H9 (cell line): ENCODE data around the gene AP3D1. TPM values are rescaled to one million over a fixed set of nuclear protein-coding genes. Genes with fewer than 3 reads are reported as not detected.

Experiments used
- DNase-seq: peaks from one replicate; pipeline ENCODE4 v3.0.0-alpha.2; 2017
- H2AFZ ChIP-seq: one replicate; pipeline ENCODE4 v1.6.1; 2013; ENCODE audit warnings: mild to moderate bottlenecking, low read length, control low read depth, moderate library complexity
- H2AK5ac ChIP-seq: 2 replicates; pipeline ENCODE4 v1.6.1; 2013; ENCODE audit warnings: low read length, control low read depth, mixed read lengths; ENCODE audit not compliant: insufficient read length
- H2BK120ac ChIP-seq: one replicate; pipeline ENCODE4 v1.6.1; 2013; ENCODE audit warnings: low read depth, mild to moderate bottlenecking, low read length, control low read depth, inconsistent platforms; ENCODE audit not compliant: poor library complexity, severe bottlenecking
- H2BK12ac ChIP-seq: 2 replicates; pipeline ENCODE4 v1.6.1; 2013; ENCODE audit warnings: low read length, control low read depth, mixed read lengths, low read depth; ENCODE audit not compliant: insufficient read length
- H2BK15ac ChIP-seq: 2 replicates; pipeline ENCODE4 v1.6.1; 2013; ENCODE audit warnings: low read depth, low read length, control low read depth
- H2BK20ac ChIP-seq: one replicate; pipeline ENCODE4 v1.6.1; 2013; ENCODE audit warnings: low read depth, mild to moderate bottlenecking, low read length, control low read depth, inconsistent platforms; ENCODE audit not compliant: poor library complexity, severe bottlenecking
- H2BK5ac ChIP-seq: 2 replicates; pipeline ENCODE4 v1.6.1; 2013; ENCODE audit warnings: low read length, control low read depth, mixed read lengths; ENCODE audit not compliant: insufficient read length
- H3K14ac ChIP-seq: 2 replicates; pipeline ENCODE4 v1.6.1; 2013; ENCODE audit warnings: low read length, control low read depth; ENCODE audit not compliant: insufficient read depth
- H3K18ac ChIP-seq: 2 replicates; pipeline ENCODE4 v1.6.1; 2013; ENCODE audit warnings: low read depth, mild to moderate bottlenecking, mixed read lengths, low read length, control low read depth; ENCODE audit not compliant: insufficient read length
- H3K23ac ChIP-seq: 2 replicates; pipeline ENCODE4 v1.6.1; 2013; ENCODE audit warnings: low read length, control low read depth, mixed read lengths, low read depth; ENCODE audit not compliant: insufficient read length
- H3K23me2 ChIP-seq: 2 replicates; pipeline ENCODE4 v1.6.1; 2013; ENCODE audit warnings: low read depth, mild to moderate bottlenecking, mixed read lengths, low read length, control low read depth; ENCODE audit not compliant: insufficient read length, poor library complexity, severe bottlenecking
- H3K27ac ChIP-seq: 2 replicates; pipeline ENCODE4 v1.5.1; 2013; ENCODE audit warnings: low read length, control low read depth, mixed read lengths, low read depth; ENCODE audit not compliant: insufficient read length
- H3K27me3 ChIP-seq: 2 replicates; pipeline ENCODE4 v1.6.1; 2013; ENCODE audit warnings: low read length, control low read depth, inconsistent platforms; ENCODE audit not compliant: insufficient read depth
- H3K4ac ChIP-seq: 2 replicates; pipeline ENCODE4 v1.6.1; 2013; ENCODE audit warnings: low read depth, mild to moderate bottlenecking, control low read depth, inconsistent platforms, low read length, moderate library complexity
- H3K4me1 ChIP-seq: 2 replicates; pipeline ENCODE4 v1.6.1; 2013; ENCODE audit warnings: low read length, control low read depth, inconsistent platforms; ENCODE audit not compliant: insufficient read depth
- H3K4me2 ChIP-seq: 2 replicates; pipeline ENCODE4 v1.6.1; 2013; ENCODE audit warnings: low read length, control low read depth, mixed read lengths; ENCODE audit not compliant: insufficient read length, insufficient read depth
- H3K56ac ChIP-seq: 2 replicates; pipeline ENCODE4 v1.6.1; 2013; ENCODE audit warnings: low read depth, mild to moderate bottlenecking, mixed read lengths, low read length, control low read depth; ENCODE audit not compliant: insufficient read length
- H3K79me1 ChIP-seq: 2 replicates; pipeline ENCODE4 v1.6.1; 2013; ENCODE audit warnings: low read depth, mild to moderate bottlenecking, moderate library complexity, low read length, control low read depth, inconsistent platforms; ENCODE audit not compliant: insufficient read depth, poor library complexity, severe bottlenecking
- H3K79me2 ChIP-seq: 2 replicates; pipeline ENCODE4 v1.6.1; 2013; ENCODE audit warnings: low read length, control low read depth, inconsistent platforms; ENCODE audit not compliant: insufficient read depth
- H3K9ac ChIP-seq: 2 replicates; pipeline ENCODE4 v1.6.1; 2013; ENCODE audit warnings: low read length, control low read depth, mixed read lengths; ENCODE audit not compliant: insufficient read length; ENCODE audit errors: extremely low read depth
- H3K9me3 ChIP-seq: one replicate; pipeline ENCODE4 v1.6.1; 2013; ENCODE audit warnings: low read depth, low read length, inconsistent platforms; ENCODE audit not compliant: control insufficient read depth
- H3T11ph ChIP-seq: one replicate; pipeline ENCODE4 v1.6.1; 2013; ENCODE audit warnings: mild to moderate bottlenecking, low read length, control low read depth, inconsistent platforms
- H4K20me1 ChIP-seq: one replicate; pipeline ENCODE4 v1.6.1; 2013; ENCODE audit not compliant: control insufficient read depth, insufficient read length, insufficient read depth
- H4K5ac ChIP-seq: 2 replicates; pipeline ENCODE4 v1.6.1; 2013; ENCODE audit warnings: low read depth, mild to moderate bottlenecking, mixed read lengths, low read length, control low read depth; ENCODE audit not compliant: insufficient read length
- H4K8ac ChIP-seq: replicated peaks from 2 replicates; pipeline ENCODE4 v1.6.1; 2013; ENCODE audit warnings: low read length, control low read depth, mixed read lengths, low read depth; ENCODE audit not compliant: insufficient read length
- H4K91ac ChIP-seq: 2 replicates; pipeline ENCODE4 v1.6.1; 2013; ENCODE audit warnings: low read depth, mild to moderate bottlenecking, moderate library complexity, mixed read lengths, low read length, control low read depth; ENCODE audit not compliant: insufficient read length
- H3K27ac Mint-ChIP-seq, 3 experiments: 2 replicates in 2 of 3; 3 replicates in 1 of 3; pipeline ENCODE4 v1.8.0; 2020 to 2021; ENCODE audit warnings: mixed read lengths in 3 of 3, mild to moderate bottlenecking in 1 of 3, moderate library complexity in 1 of 3
- H3K27me3 Mint-ChIP-seq: 2 replicates; pipeline ENCODE4 v1.8.0; 2021; ENCODE audit warnings: low read depth, mild to moderate bottlenecking, moderate library complexity, mixed read lengths
- H3K36me3 Mint-ChIP-seq, 3 experiments: 2 replicates in 2 of 3; 3 replicates in 1 of 3; pipeline ENCODE4 v1.8.0; 2020 to 2021; ENCODE audit warnings: low read depth in 3 of 3, mixed read lengths in 3 of 3; ENCODE audit not compliant: insufficient read depth in 1 of 3
- H3K4me1 Mint-ChIP-seq, 2 experiments: 2 replicates each; pipeline ENCODE4 v1.8.0; 2020; ENCODE audit warnings: mixed read lengths in 2 of 2
- H3K4me3 Mint-ChIP-seq, 2 experiments: 2 replicates in 1 of 2; 3 replicates in 1 of 2; pipeline ENCODE4 v1.8.0; 2020 to 2021; ENCODE audit warnings: mild to moderate bottlenecking in 2 of 2, mixed read lengths in 2 of 2, moderate library complexity in 1 of 2
- H3K9me3 Mint-ChIP-seq, 2 experiments: 2 replicates in 1 of 2; 3 replicates in 1 of 2; pipeline ENCODE4 v1.8.0; 2020; ENCODE audit warnings: mild to moderate bottlenecking in 2 of 2, mixed read lengths in 2 of 2, moderate library complexity in 1 of 2
- CTCF ChIP-seq: fragments of 200-600 bp; sonication (generic); conservative IDR thresholded peaks from 3 replicates; pipeline ENCODE4 v1.8.0; 2021; ENCODE audit warnings: antibody characterized with exemption, mild to moderate bottlenecking
- WGBS: extraction: QIAGEN DNeasy Blood & Tissue Kit; methylation state at CpG from one replicate; pipeline ENCODE4 v1.1.7; 2013; ENCODE audit warnings: missing lambda C conversion rate, low lambda C conversion rate, mixed read lengths; ENCODE audit not compliant: insufficient read length; ENCODE audit errors: extremely low coverage; 5-methylcytosine and 5-hydroxymethylcytosine counted together
- total RNA-seq: library from RNA; stranded (reverse); gene quantifications from 2 replicates; pipeline ENCODE4 v1.2.1, GENCODE V29; 2021

AP3D1 gene
- total RNA-seq, 1 experiment from 2014 or later: 142 TPM

GRCh38 chr19:2077833-2078619 lies 73.3 kb downstream of the AP3D1 start:
- Histone ChIP-seq H4K5ac (no peak overlapping the region), H3K56ac (no peak overlapping the region), H2BK20ac (no peak overlapping the region), H2AK5ac (no peak overlapping the region), H3K23ac (no peak overlapping the region), H3K9me3 (no peaks in the 10 kb centered on the region), H3K14ac (no peak overlapping the region), H3K27me3 (no peaks in the 10 kb centered on the region), H2AFZ (no peak overlapping the region), H3K4ac (no peak overlapping the region), H3K23me2 (no peaks in the 10 kb centered on the region), H3K4me1 (no peaks in the 10 kb centered on the region), H3K9ac (no peak overlapping the region), H3K18ac (no peak overlapping the region), H3K27ac (no peak overlapping the region), H3K79me1 (no peaks in the 10 kb centered on the region), H3K79me2 (no peaks in the 10 kb centered on the region), H3T11ph (no peak overlapping the region), H3K4me2 (no peak overlapping the region), H2BK120ac (no peak overlapping the region), H4K20me1 (no peaks in the 10 kb centered on the region), H2BK5ac (no peak overlapping the region), H2BK15ac (no peak overlapping the region), H4K91ac (no peak overlapping the region), H4K8ac (no peak overlapping the region), H2BK12ac (no peak overlapping the region)
- H3K9me3 Mint-ChIP-seq: no peaks in the 10 kb centered on the region
- H3K27me3 Mint-ChIP-seq: no peaks in the 10 kb centered on the region
- no peak overlapping the region for H3K4me3 Mint-ChIP-seq
- WGBS: no CpG with 5 or more reads among the region's 44 CpGs
- H3K27ac Mint-ChIP-seq: no peak overlapping the region
- DNase-seq: no peak
- H3K36me3 Mint-ChIP-seq: peaks cover 0 to 15% (median 7%) of the 10 kb centered on the region in 3 experiments; a peak in 4 of 7 replicates
- TF ChIP-seq CTCF: no peak
- no peaks in the 10 kb centered on the region for H3K4me1 Mint-ChIP-seq
